NCI-H2081 treated with DMSO at 0.1 percent for 48 hours (cell line): ENCODE results near the gene RAB17.
A peak's percentile ranks its signal among the peaks of the same experiment; 100 is the strongest.
"Not testable (repeated sequence)": the region's sequence is repeated elsewhere in the genome, so short reads cannot be mapped to it uniquely, and the experiment has no call there.

ENCODE experiments used
- DNase-seq: peaks from one replicate; lab custom pipeline; 2025; lab: John Stamatoyannopoulos, UW

RAB17 gene

GRCh38 chr2:237598468-237599208, 8.1 kb upstream of the RAB17 start:
- no peak for DNase-seq

GRCh38 chr2:237597196-237598145, 6.9 kb upstream of the RAB17 start:
- no peak for DNase-seq

- no peak for DNase-seq
These were observed 6.1 kb upstream of the RAB17 start for GRCh38 chr2:237596520-237597195.

- DNase-seq, result not testable (repeated sequence)
These were observed 5.4 kb upstream of the RAB17 start for GRCh38 chr2:237595829-237596519.

GRCh38 chr2:237594514-237594871, 4.0 kb upstream of the RAB17 start:
- DNase-seq, result no peak

- no peak for DNase-seq
These were observed 3.2 kb upstream of the RAB17 start for GRCh38 chr2:237593596-237594320.

GRCh38 chr2:237593036-237593435, 2.5 kb upstream of the RAB17 start:
- no peak for DNase-seq

- no peak for DNase-seq
These were observed 2.0 kb upstream of the RAB17 start for GRCh38 chr2:237592425-237592980.

- DNase-seq, result no peak
These were observed 777 bp upstream of the RAB17 start for GRCh38 chr2:237591141-237591881.

- no peak for DNase-seq
These were observed 2.4 kb downstream of the RAB17 start for GRCh38 chr2:237588044-237588696.

- no peak for DNase-seq
These were observed 4.8 kb downstream of the RAB17 start for GRCh38 chr2:237585590-237586221.

GRCh38 chr2:237583385-237584295, 6.9 kb downstream of the RAB17 start:
- DNase-seq, result no peak

- DNase-seq, result peak; percentile 28
These were observed 8.5 kb downstream of the RAB17 start for GRCh38 chr2:237581751-237582746.

GRCh38 chr2:237581326-237581725, 9.2 kb downstream of the RAB17 start:
- no peak for DNase-seq

- DNase-seq, result no peak
These were observed 12.3 kb downstream of the RAB17 start for GRCh38 chr2:237577956-237578870.

GRCh38 chr2:237577458-237577857, 13.1 kb downstream of the RAB17 start:
- DNase-seq, result no peak
